GM18867 (cell line): ENCODE results near the gene COBLL1.

Experiments used
- ATAC-seq: cut with Tn5 transposase; IDR thresholded peaks from one replicate; pipeline ENCODE4 v1.9.1; 2021; ENCODE audit warnings: mild to moderate bottlenecking, moderate library complexity; ENCODE audit not compliant: unreplicated experiment

Gene COBLL1

GRCh38 chr2:164823126-164823525 is 18.5 kb downstream of the COBLL1 start:
- ATAC-seq: no peak

- no peak for ATAC-seq
These were observed 20.3 kb downstream of the COBLL1 start for GRCh38 chr2:164821338-164821737.

GRCh38 chr2:164818149-164819136 is 23.2 kb downstream of the COBLL1 start:
- no peak for ATAC-seq

GRCh38 chr2:164816900-164817299 is 24.7 kb downstream of the COBLL1 start:
- ATAC-seq: no peak

- ATAC-seq: no peak
These were observed 25.6 kb downstream of the COBLL1 start for GRCh38 chr2:164816046-164816445.

GRCh38 chr2:164815071-164815793 is 26.4 kb downstream of the COBLL1 start:
- no peak for ATAC-seq

GRCh38 chr2:164813535-164813934 is 28.1 kb downstream of the COBLL1 start:
- ATAC-seq: no peak

GRCh38 chr2:164812378-164812777 is 29.2 kb downstream of the COBLL1 start:
- no peak for ATAC-seq

GRCh38 chr2:164811819-164812218 is 29.8 kb downstream of the COBLL1 start:
- no peak for ATAC-seq

- no peak for ATAC-seq
These were observed 30.8 kb downstream of the COBLL1 start for GRCh38 chr2:164810843-164811242.

GRCh38 chr2:164808776-164809175 is 32.8 kb downstream of the COBLL1 start:
- ATAC-seq: no peak

- no peak for ATAC-seq
These were observed 37.7 kb downstream of the COBLL1 start for GRCh38 chr2:164803776-164804466.

GRCh38 chr2:164802095-164802707 is 39.4 kb downstream of the COBLL1 start:
- ATAC-seq: no peak

GRCh38 chr2:164800572-164800971 is 41.1 kb downstream of the COBLL1 start:
- ATAC-seq: no peak

- ATAC-seq: no peak
These were observed 44.0 kb downstream of the COBLL1 start for GRCh38 chr2:164797627-164798026.

- ATAC-seq: no peak
These were observed 44.6 kb downstream of the COBLL1 start for GRCh38 chr2:164796999-164797398.

- ATAC-seq: no peak
These were observed 47.0 kb downstream of the COBLL1 start for GRCh38 chr2:164794432-164795231.

GRCh38 chr2:164794016-164794415 is 47.6 kb downstream of the COBLL1 start:
- no peak for ATAC-seq

GRCh38 chr2:164793529-164793928 is 48.1 kb downstream of the COBLL1 start:
- no peak for ATAC-seq
